Activated CD8-positive, alpha-beta T cell treated with anti-CD3 and anti-CD28 coated beads for 36 hours (primary cell): ENCODE data around the gene ZXDC. TPM values are rescaled to one million over a fixed set of nuclear protein-coding genes. Genes with fewer than 3 reads are reported as not detected.

Experiments
- ATAC-seq: fragments of 200-7000 bp; cut with Tn5 transposase; one replicate; pipeline ENCODE4 v1.10.0; 2021; ENCODE audit warnings: mild to moderate bottlenecking, moderate library complexity
- CTCF ChIA-PET: fragments of 350-600 bp; sonication (Branson Sonifier 250); formaldehyde crosslinking; loops from one replicate; lab custom pipeline; 2021; ENCODE audit warnings: antibody characterized with exemption; lab: Charles Lee
- POLR2A ChIA-PET: fragments of 350-600 bp; sonication (Branson Sonifier 250); formaldehyde crosslinking; loops from one replicate; lab custom pipeline; 2021; ENCODE audit warnings: antibody characterized with exemption; lab: Charles Lee
- DNase-seq: peaks from one replicate; pipeline ENCODE4 v3.0.0-alpha.2; 2020
- H3K27ac Mint-ChIP-seq: one replicate; pipeline ENCODE4 v1.8.0; 2021; ENCODE audit warnings: mild to moderate bottlenecking, mixed read lengths
- H3K27me3 Mint-ChIP-seq: one replicate; pipeline ENCODE4 v1.8.0; 2021; ENCODE audit warnings: mixed read lengths
- H3K36me3 Mint-ChIP-seq: one replicate; pipeline ENCODE4 v1.8.0; 2021; ENCODE audit warnings: low read depth, mixed read lengths
- H3K4me1 Mint-ChIP-seq: one replicate; pipeline ENCODE4 v1.8.0; 2021; ENCODE audit warnings: low read depth, mixed read lengths
- H3K4me3 Mint-ChIP-seq: one replicate; pipeline ENCODE4 v1.8.0; 2021; ENCODE audit warnings: mild to moderate bottlenecking, moderate library complexity, mixed read lengths
- H3K9me3 Mint-ChIP-seq: one replicate; pipeline ENCODE4 v1.8.0; 2021; ENCODE audit warnings: mixed read lengths
- intact Hi-C: fragments of 100-400 bp; cut with micrococcal nuclease; formaldehyde crosslinking; loops from one replicate; pipeline ENCODE4 v1.10.0; 2022
- total RNA-seq, 2 experiments: library from RNA; stranded (reverse); gene quantifications; one replicate each; pipeline ENCODE4 v1.2.3, GENCODE V29; 2021
- TF ChIP-seq, protein P1 (sequence below): fragments of 200-600 bp; IDR thresholded peaks from one replicate; pipeline ENCODE4 v1.8.0; 2022; ENCODE audit warnings: antibody characterized with exemption, mild to moderate bottlenecking

ZXDC gene
- total RNA-seq, 2 experiments from 2014 or later: 27.8 to 29.8 TPM

GRCh38 chr3:126417515-126417914, 58.2 kb downstream of the ZXDC start:
- Mint-ChIP-seq H3K27ac (no peak overlapping the region), H3K27me3 (peaks cover 13% of the 10 kb centered on the region), H3K4me3 (no peak overlapping the region), H3K36me3 (no peaks in the 10 kb centered on the region), H3K4me1 (no peaks in the 10 kb centered on the region), H3K9me3 (no peaks in the 10 kb centered on the region)
- POLR2A ChIA-PET: interaction anchor here (1.2 kb wide), 1 partner anchor 10 kb away, joined by 4 read pairs; no protein-coding TSS in a partner anchor
- intact Hi-C loops: no loop called here
- ATAC-seq (no peak), DNase-seq (no peak)
- TF ChIP-seq, protein P1, sequence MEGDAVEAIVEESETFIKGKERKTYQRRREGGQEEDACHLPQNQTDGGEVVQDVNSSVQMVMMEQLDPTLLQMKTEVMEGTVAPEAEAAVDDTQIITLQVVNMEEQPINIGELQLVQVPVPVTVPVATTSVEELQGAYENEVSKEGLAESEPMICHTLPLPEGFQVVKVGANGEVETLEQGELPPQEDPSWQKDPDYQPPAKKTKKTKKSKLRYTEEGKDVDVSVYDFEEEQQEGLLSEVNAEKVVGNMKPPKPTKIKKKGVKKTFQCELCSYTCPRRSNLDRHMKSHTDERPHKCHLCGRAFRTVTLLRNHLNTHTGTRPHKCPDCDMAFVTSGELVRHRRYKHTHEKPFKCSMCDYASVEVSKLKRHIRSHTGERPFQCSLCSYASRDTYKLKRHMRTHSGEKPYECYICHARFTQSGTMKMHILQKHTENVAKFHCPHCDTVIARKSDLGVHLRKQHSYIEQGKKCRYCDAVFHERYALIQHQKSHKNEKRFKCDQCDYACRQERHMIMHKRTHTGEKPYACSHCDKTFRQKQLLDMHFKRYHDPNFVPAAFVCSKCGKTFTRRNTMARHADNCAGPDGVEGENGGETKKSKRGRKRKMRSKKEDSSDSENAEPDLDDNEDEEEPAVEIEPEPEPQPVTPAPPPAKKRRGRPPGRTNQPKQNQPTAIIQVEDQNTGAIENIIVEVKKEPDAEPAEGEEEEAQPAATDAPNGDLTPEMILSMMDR: no peak
- CTCF ChIA-PET: no interaction called here

GRCh38 chr3:126416943-126417342, 58.7 kb downstream of the ZXDC start:
- ATAC-seq: no peak
- ChIA-PET CTCF (no interaction called here), POLR2A (interaction anchor here (1.2 kb wide), 1 partner anchor 10 kb away, joined by 4 read pairs; no protein-coding TSS in a partner anchor)
- Mint-ChIP-seq H3K4me1 (no peaks in the 10 kb centered on the region), H3K4me3 (no peak overlapping the region), H3K27ac (no peak overlapping the region), H3K27me3 (peaks cover 17% of the 10 kb centered on the region), H3K36me3 (no peaks in the 10 kb centered on the region), H3K9me3 (no peaks in the 10 kb centered on the region)
- DNase-seq: no peak
- TF ChIP-seq, protein P1: no peak
- intact Hi-C loops: no loop called here

DNA sequence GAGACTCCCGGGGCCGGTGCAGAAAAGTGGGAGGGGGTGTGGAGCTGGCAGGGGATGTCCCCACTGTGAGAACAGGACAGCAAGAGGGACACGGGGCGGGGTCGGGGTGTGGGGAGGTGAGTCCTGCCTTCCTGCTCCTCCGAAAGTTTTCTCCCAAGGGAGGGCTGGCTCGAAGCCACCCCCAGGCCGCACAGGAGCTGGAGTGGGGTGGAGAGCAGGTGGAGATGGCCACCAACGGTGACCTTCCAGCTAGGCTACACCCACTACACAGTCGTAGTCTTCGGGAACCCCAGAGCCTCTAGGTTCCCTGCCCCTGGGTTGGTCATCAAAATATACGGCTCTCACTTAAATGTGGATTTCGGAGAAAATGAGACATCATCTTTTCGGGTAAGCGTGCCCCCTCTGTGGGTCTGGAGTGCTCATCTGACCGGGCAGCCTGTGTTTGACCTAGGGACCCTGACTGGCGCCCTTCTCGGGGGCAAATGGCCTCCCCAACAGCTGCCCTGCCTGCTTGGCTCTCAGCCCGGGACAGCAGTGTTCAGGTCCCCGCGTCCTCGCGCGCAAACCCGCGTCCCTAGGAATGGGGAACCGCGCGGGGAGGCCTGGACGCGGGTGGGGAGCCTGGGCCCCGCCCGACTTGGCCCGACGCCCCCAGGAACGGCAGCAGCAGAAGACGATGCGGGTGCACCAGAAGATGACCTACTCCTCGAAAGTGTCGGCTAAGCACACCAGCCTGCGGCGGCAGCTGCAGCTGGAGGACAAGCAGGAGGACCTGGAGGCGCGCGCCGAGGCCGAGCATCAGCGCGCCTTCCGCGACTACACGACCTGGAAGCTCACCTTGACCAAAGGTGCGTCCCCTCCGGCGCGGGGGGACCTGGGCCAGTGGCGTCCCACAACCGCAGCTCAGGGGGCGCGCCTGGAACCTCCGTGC, 59.8 kb downstream of the ZXDC start:
- Mint-ChIP-seq H3K4me3 (no peak overlapping the region), H3K9me3 (no peaks in the 10 kb centered on the region), H3K27ac (no peak overlapping the region), H3K36me3 (no peaks in the 10 kb centered on the region), H3K4me1 (no peaks in the 10 kb centered on the region), H3K27me3 (peaks cover 24% of the 10 kb centered on the region)
- ATAC-seq (no peak), DNase-seq (no peak)
- TF ChIP-seq, protein P1: no peak
- POLR2A ChIA-PET: no interaction called here
- intact Hi-C loops: no loop called here
- CTCF ChIA-PET: no interaction called here

DNA sequence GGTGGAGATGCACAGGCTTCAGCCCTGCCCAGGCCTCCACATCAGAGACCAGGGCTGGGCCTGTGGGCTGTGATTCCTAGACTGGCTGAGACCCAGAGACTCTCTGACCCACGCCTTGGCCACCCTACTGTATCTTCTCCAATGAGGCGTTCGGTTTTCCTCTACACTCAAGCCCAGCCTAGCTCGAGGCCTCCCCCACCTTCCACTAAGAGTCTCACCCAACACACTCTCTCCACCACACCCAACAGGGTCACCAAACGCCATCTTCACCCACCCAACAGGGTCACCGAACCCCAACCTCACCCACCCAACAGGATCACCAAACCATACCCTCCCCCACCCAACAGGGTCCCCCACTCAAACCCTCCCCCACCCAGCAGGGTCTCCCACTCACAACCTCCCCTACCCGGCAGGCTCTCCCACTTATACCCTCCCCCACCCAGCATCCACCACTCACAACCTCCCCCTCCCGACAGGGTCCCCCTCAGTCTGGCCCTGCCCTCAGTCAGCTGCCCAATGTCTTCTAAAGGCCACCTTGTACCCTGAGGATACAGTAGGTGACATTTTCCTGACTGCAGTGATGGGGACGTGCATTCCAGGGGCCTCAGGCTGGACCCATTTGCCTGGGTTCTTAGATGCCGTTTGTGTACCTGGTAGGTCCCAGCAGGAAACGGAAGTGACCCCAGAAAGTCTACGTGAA, 60.6 kb downstream of the ZXDC start:
- no peaks in the 10 kb centered on the region for H3K36me3 Mint-ChIP-seq
- no peak overlapping the region for H3K27ac Mint-ChIP-seq
- DNase-seq (no peak), ATAC-seq (no peak)
- no peaks in the 10 kb centered on the region for H3K4me1 Mint-ChIP-seq
- no peak overlapping the region for H3K4me3 Mint-ChIP-seq
- intact Hi-C loops: no loop called here
- TF ChIP-seq, protein P1: no peak
- CTCF ChIA-PET: no interaction called here
- POLR2A ChIA-PET: no interaction called here
- H3K27me3 Mint-ChIP-seq: peaks cover 26% of the 10 kb centered on the region
- H3K9me3 Mint-ChIP-seq: no peaks in the 10 kb centered on the region

DNA sequence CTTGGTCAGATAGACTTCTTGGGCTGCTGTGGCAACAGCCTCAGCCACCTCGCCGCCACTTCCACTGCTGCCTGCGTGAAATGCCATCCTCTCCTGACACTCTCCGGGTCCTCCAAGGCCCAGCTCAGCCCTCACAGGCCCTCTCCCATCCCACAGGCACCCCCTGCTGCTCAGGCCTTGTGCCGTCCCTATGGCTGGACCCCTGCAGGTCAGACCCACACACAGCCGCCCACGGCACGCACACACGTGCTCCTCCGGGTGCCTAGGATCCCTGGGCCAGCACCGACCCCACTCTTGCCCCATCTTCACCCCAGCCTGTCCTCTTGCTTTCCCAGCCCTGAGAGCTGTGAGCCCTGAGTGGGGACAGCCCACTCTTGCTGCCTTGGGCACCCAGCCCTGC, 61.3 kb downstream of the ZXDC start:
- DNase-seq (no peak), ATAC-seq (no peak)
- H3K27me3 Mint-ChIP-seq: peaks cover 26% of the 10 kb centered on the region
- ChIA-PET POLR2A (no interaction called here), CTCF (no interaction called here)
- no peak overlapping the region for H3K4me3 Mint-ChIP-seq
- no peaks in the 10 kb centered on the region for H3K36me3 Mint-ChIP-seq
- no peaks in the 10 kb centered on the region for H3K4me1 Mint-ChIP-seq
- H3K27ac Mint-ChIP-seq: no peak overlapping the region
- TF ChIP-seq, protein P1: no peak
- intact Hi-C loops: no loop called here
- no peaks in the 10 kb centered on the region for H3K9me3 Mint-ChIP-seq
